Astrocyte of the cerebellum (primary cell): ENCODE results near the gene DUSP23.

Experiments
- DNase-seq: peaks from one replicate; pipeline ENCODE4 v3.0.0-alpha.2; 2011; ENCODE audit warnings: low read depth
- H3K4me3 ChIP-seq: 2 replicates; pipeline ENCODE4 v1.5.1; 2011; ENCODE audit warnings: mild to moderate bottlenecking, low read depth, low read length, moderate library complexity
- in situ Hi-C: cut with HindIII; loops from 2 replicates; pipeline ENCODE4 v1.10.0; 2017; ENCODE audit warnings: low sequenced_read_pairs
- TF ChIP-seq, protein P1 (sequence below): IDR thresholded peaks from 2 replicates; pipeline ENCODE4 v1.5.1; 2012; ENCODE audit warnings: low read length, low read depth, moderate library complexity, mild to moderate bottlenecking; ENCODE audit errors: missing control alignments

The DUSP23 gene

DNA sequence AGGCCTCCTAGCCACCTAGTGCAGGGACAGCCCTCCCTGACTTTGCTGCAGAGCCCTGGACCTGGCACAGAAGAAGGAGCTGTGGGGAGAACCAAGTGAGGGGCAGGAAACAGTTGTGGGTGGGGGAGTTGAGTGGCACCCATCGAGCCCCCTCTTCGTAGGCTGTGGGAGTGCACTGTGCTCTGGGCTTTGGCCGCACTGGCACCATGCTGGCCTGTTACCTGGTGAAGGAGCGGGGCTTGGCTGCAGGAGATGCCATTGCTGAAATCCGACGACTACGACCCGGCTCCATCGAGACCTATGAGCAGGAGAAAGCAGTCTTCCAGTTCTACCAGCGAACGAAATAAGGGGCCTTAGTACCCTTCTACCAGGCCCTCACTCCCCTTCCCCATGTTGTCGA lies 1.2 kb downstream of the DUSP23 start:
- DNase-seq, result no peak
- peak overlapping the region; percentile 69 for H3K4me3 ChIP-seq
- TF ChIP-seq, protein P1, sequence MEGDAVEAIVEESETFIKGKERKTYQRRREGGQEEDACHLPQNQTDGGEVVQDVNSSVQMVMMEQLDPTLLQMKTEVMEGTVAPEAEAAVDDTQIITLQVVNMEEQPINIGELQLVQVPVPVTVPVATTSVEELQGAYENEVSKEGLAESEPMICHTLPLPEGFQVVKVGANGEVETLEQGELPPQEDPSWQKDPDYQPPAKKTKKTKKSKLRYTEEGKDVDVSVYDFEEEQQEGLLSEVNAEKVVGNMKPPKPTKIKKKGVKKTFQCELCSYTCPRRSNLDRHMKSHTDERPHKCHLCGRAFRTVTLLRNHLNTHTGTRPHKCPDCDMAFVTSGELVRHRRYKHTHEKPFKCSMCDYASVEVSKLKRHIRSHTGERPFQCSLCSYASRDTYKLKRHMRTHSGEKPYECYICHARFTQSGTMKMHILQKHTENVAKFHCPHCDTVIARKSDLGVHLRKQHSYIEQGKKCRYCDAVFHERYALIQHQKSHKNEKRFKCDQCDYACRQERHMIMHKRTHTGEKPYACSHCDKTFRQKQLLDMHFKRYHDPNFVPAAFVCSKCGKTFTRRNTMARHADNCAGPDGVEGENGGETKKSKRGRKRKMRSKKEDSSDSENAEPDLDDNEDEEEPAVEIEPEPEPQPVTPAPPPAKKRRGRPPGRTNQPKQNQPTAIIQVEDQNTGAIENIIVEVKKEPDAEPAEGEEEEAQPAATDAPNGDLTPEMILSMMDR, result no peak
- in situ Hi-C loops, result loop anchor here (25.0 kb wide), 1 partner anchor 230 kb away; no protein-coding TSS in a partner anchor

DNA sequence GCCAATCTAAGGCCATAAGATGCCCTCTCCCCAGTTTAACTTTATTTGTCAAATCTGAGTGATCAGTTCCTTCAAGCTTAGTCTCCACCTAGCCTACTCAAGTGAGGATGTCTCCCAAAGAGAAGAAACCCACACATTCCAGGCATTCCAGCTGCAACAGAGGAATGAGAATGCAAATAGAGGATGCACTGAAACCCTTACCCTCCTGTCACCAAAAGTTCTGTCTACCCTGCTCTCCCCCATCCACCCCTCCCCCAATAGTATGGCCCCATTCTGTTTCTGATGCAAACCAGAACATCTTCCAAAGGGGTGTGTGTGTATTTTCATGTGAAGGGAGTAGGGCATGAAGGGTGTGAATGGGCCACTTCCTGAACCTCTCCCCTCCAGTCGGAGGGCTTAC lies 3.0 kb downstream of the DUSP23 start:
- TF ChIP-seq, protein P1, result no peak
- no peak overlapping the region for H3K4me3 ChIP-seq
- in situ Hi-C loops, result loop anchor here (25.0 kb wide), 1 partner anchor 229 kb away; no protein-coding TSS in a partner anchor
- DNase-seq, result no peak

DNA sequence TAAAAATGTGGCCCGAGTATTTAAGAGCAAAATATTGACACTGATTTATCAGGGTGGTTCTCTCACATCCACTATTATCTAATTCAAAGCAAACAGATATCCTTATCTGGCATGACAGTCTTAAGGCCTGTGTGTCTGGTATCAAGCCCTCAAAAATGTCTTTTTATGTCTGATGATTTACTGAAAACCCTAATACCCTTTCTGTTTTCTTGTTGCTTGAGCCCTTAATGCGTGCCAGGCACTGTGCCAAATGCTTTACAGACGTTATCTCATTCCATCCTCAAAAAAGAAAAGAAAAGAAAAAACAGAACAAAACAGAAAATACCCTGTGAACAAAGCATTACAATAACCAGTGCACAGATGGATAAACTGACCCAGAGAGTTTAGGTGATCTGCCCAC lies 5.7 kb downstream of the DUSP23 start:
- in situ Hi-C loops, result loop anchor here (25.0 kb wide), 1 partner anchor 226 kb away; no protein-coding TSS in a partner anchor
- TF ChIP-seq, protein P1, result no peak
- no peak for DNase-seq
- H3K4me3 ChIP-seq, result no peak overlapping the region

GRCh38 chr1:159786966-159787365 lies 6.2 kb downstream of the DUSP23 start:
- in situ Hi-C loops, result loop anchor here (25.0 kb wide), 1 partner anchor 225 kb away; no protein-coding TSS in a partner anchor
- TF ChIP-seq, protein P1, result no peak
- H3K4me3 ChIP-seq, result no peak overlapping the region
- no peak for DNase-seq

- TF ChIP-seq, protein P1, result peak; percentile 66
- no peak for DNase-seq
- in situ Hi-C loops, result loop anchor here (25.0 kb wide), 1 partner anchor 222 kb away; no protein-coding TSS in a partner anchor
- no peak overlapping the region for H3K4me3 ChIP-seq
Measured at GRCh38 chr1:159790237-159790917, 9.6 kb downstream of the DUSP23 start.

DNA sequence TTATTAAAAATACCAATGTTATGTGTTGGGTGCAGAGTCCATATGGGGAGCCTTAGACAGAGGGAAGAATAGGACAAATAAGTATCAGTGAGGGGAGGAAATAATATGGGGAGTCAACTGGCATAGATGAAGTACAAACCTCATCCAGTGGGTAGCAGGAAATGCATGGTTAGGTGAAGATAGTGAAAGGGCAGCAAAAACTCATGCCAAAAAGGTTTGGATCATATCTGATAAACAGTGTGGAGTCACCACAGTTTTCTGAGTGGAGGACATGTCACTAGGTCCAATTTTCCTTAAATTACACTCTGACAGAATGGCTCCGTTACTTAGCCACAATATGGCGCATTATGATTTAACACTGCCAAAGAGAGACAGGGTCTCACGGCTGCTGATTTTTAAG lies 10.3 kb downstream of the DUSP23 start:
- no peak for DNase-seq
- H3K4me3 ChIP-seq, result no peak overlapping the region
- in situ Hi-C loops, result loop anchor here (25.0 kb wide), 1 partner anchor 221 kb away; no protein-coding TSS in a partner anchor
- TF ChIP-seq, protein P1, result no peak
